OCI-LY7 (cell line): ENCODE measurements around the gene UVRAG. TPM values are rescaled to one million over a fixed set of nuclear protein-coding genes. Genes with fewer than 3 reads are reported as not detected.
"Not testable (repeated sequence)": the region's sequence is repeated elsewhere in the genome, so short reads cannot be mapped to it uniquely, and the experiment has no call there.

Experiments used
- BruUV-seq: library from RNA; stranded (reverse); fragments of 400-500 nt; replicated peaks from 2 replicates; lab custom pipeline; 2021; lab: Mats Ljungman, UMichigan
- CTCF ChIA-PET: fragments of 300-600 bp; sonication (Branson Sonifier 250); formaldehyde crosslinking; loops from one replicate; lab custom pipeline; 2022; ENCODE audit warnings: antibody characterized with exemption; ENCODE audit not compliant: unreplicated experiment; lab: Charles Lee
- POLR2A ChIA-PET: fragments of 300-600 bp; sonication (Branson Sonifier 250); formaldehyde crosslinking; loops from one replicate; lab custom pipeline; 2022; ENCODE audit warnings: antibody characterized with exemption; lab: Charles Lee
- DNase-seq: peaks from one replicate; pipeline ENCODE4 v3.0.0-alpha.2; 2015; ENCODE audit warnings: low spot score
- H2AFZ ChIP-seq: fragments of 200-600 bp; sonication (generic), shearing (Covaris generic); 2 replicates; pipeline ENCODE4 v1.6.1; 2014; ENCODE audit warnings: mild to moderate bottlenecking, antibody characterized with exemption, low read length, moderate library complexity
- H3K27ac ChIP-seq: fragments of 200-600 bp; sonication (generic); 2 replicates; pipeline ENCODE4 v1.5.1; 2014; ENCODE audit warnings: mixed run types, low read depth, mild to moderate bottlenecking, moderate library complexity, low read length, inconsistent platforms; ENCODE audit not compliant: poor library complexity, severe bottlenecking
- H3K36me3 ChIP-seq: fragments of 200-600 bp; sonication (generic); 2 replicates; pipeline ENCODE4 v1.6.1; 2014; ENCODE audit warnings: mild to moderate bottlenecking, antibody characterized with exemption, low read length, moderate library complexity, mixed read lengths; ENCODE audit not compliant: insufficient read depth
- H3K4me1 ChIP-seq: fragments of 200-600 bp; sonication (generic); 2 replicates; pipeline ENCODE4 v1.5.1; 2014; ENCODE audit warnings: mild to moderate bottlenecking, low read length; ENCODE audit not compliant: insufficient read depth, poor library complexity, severe bottlenecking
- H3K4me2 ChIP-seq: fragments of 200-600 bp; sonication (generic); 2 replicates; pipeline ENCODE4 v1.6.1; 2014; ENCODE audit warnings: mild to moderate bottlenecking, low read length
- H3K4me3 ChIP-seq: fragments of 200-600 bp; sonication (generic); 2 replicates; pipeline ENCODE4 v1.5.1; 2014; ENCODE audit warnings: mild to moderate bottlenecking, low read depth, low read length; ENCODE audit not compliant: poor library complexity, severe bottlenecking
- H3K79me2 ChIP-seq: fragments of 200-600 bp; sonication (generic); 2 replicates; pipeline ENCODE4 v1.6.1; 2016; ENCODE audit warnings: low read depth, mild to moderate bottlenecking, low read length, moderate library complexity, mixed read lengths; ENCODE audit not compliant: insufficient read depth
- H3K9me2 ChIP-seq: fragments of 200-600 bp; sonication (generic); 2 replicates; pipeline ENCODE4 v1.6.1; 2016; ENCODE audit warnings: mild to moderate bottlenecking, low read length, mixed read lengths; ENCODE audit not compliant: insufficient read depth
- H3K9me3 ChIP-seq: fragments of 200-600 bp; sonication (generic); 2 replicates; pipeline ENCODE4 v1.6.1; 2014; ENCODE audit warnings: mild to moderate bottlenecking, mixed run types, low read length, mixed read lengths
- H4K20me1 ChIP-seq: fragments of 200-600 bp; sonication (generic); 2 replicates; pipeline ENCODE4 v1.6.1; 2014; ENCODE audit warnings: mild to moderate bottlenecking, antibody characterized with exemption, low read length, moderate library complexity, mixed read lengths; ENCODE audit not compliant: insufficient read depth
- CTCF ChIP-seq: fragments of 200-600 bp; sonication (generic); conservative IDR thresholded peaks from 2 replicates; pipeline ENCODE4 v1.5.1; 2014; ENCODE audit warnings: mild to moderate bottlenecking, antibody characterized with exemption, low read length, moderate library complexity, mixed read lengths
- EZH2phosphoT487 ChIP-seq: fragments of 200-600 bp; sonication (generic); IDR thresholded peaks from 2 replicates; pipeline ENCODE4 v1.6.1; 2018; ENCODE audit warnings: low read depth, borderline replicate concordance, mild to moderate bottlenecking, mixed run types, antibody characterized with exemption, low read length, moderate library complexity, mixed read lengths
- intact Hi-C: fragments of 100-400 bp; cut with micrococcal nuclease; formaldehyde crosslinking; loops from one replicate; pipeline ENCODE4 v1.10.0; 2022; ENCODE audit not compliant: unreplicated experiment
- total RNA-seq, 2 experiments: library from RNA; depleted of rRNA in 1 of 2; stranded (reverse); fragments of >200 nt in 1 of 2; shearing (Covaris generic) in 1 of 2; gene quantifications; 2 replicates each; pipeline ENCODE4 v1.2.3, GENCODE V29; 2014 to 2022

UVRAG gene
- total RNA-seq, 2 experiments from 2014 or later: 43.7 to 73.3 TPM

GRCh38 chr11:76056876-76057275 is 241.9 kb downstream of the UVRAG start:
- ChIA-PET POLR2A (interaction anchor here (0.6 kb wide), 1 partner anchor 21 kb away, joined by 3 read pairs; no protein-coding TSS in a partner anchor), CTCF (no interaction called here)
- no peak overlapping the region for H3K4me2 ChIP-seq
- H3K79me2 ChIP-seq: no peaks in the 10 kb centered on the region
- no peak overlapping the region for H3K4me3 ChIP-seq
- intact Hi-C loops: no loop called here
- H2AFZ ChIP-seq: no peak overlapping the region
- DNase-seq: no peak
- TF ChIP-seq EZH2phosphoT487 (no peak), CTCF (no peak)
- H3K27ac ChIP-seq: no peak overlapping the region
- peaks cover 22% of the 10 kb centered on the region for H3K36me3 ChIP-seq
- no peaks in the 10 kb centered on the region for H3K4me1 ChIP-seq
- H4K20me1 ChIP-seq: no peaks in the 10 kb centered on the region
- BruUV-seq: no TSS peak
- H3K9me3 ChIP-seq: no peaks in the 10 kb centered on the region
- H3K9me2 ChIP-seq: no peaks in the 10 kb centered on the region

- CTCF ChIA-PET, H3K4me2 ChIP-seq, H3K79me2 ChIP-seq, H3K9me2 ChIP-seq, POLR2A ChIA-PET, H4K20me1 ChIP-seq, H3K9me3 ChIP-seq, intact Hi-C loops, H3K4me3 ChIP-seq, H3K4me1 ChIP-seq, DNase-seq, BruUV-seq, H2AFZ ChIP-seq, H3K27ac ChIP-seq: not testable (repeated sequence)
- H3K36me3 ChIP-seq: peaks cover 11% of the 10 kb centered on the region
Measured at GRCh38 chr11:76060475-76061036, 245.5 kb downstream of the UVRAG start.

GRCh38 chr11:76062733-76063132 is 247.7 kb downstream of the UVRAG start:
- BruUV-seq: no TSS peak
- CTCF ChIA-PET: no interaction called here

More at GRCh38 chr11:76062733-76063132, 247.7 kb downstream of the UVRAG start:
- H3K4me1 ChIP-seq: no peaks in the 10 kb centered on the region
- no peaks in the 10 kb centered on the region for H3K9me2 ChIP-seq
- H3K4me3 ChIP-seq: no peak overlapping the region
- POLR2A ChIA-PET: no interaction called here
- intact Hi-C loops: no loop called here
- H3K9me3 ChIP-seq: no peaks in the 10 kb centered on the region
- peaks cover 33% of the 10 kb centered on the region for H3K36me3 ChIP-seq
- no peaks in the 10 kb centered on the region for H3K79me2 ChIP-seq
- H4K20me1 ChIP-seq: no peaks in the 10 kb centered on the region
- H3K27ac ChIP-seq: no peak overlapping the region
- H2AFZ ChIP-seq: no peak overlapping the region
- no peak for DNase-seq
- no peak overlapping the region for H3K4me2 ChIP-seq
- no peak for TF ChIP-seq EZH2phosphoT487
- TF ChIP-seq CTCF: no peak
